Right renal cortex interstitium (tissue), 3 donors: ENCODE results near the gene ST6GALNAC6. TPM values are rescaled to one million over a fixed set of nuclear protein-coding genes. Genes with fewer than 3 reads are reported as not detected.

ENCODE experiments used
- DNase-seq, 3 donors: peaks; one replicate each; pipeline ENCODE4 v3.0.0-alpha.2; 2013; ENCODE audit warnings: low read depth in 3 of 3, low spot score in 2 of 3
- polyA plus RNA-seq, 3 donors: library from polyadenylated mRNA; unstranded; fragments of 120-200 nt; gene quantifications; one replicate each; pipeline ENCODE4 v1.2.1, GENCODE V29; 2013; ENCODE audit not compliant: insufficient read length in 3 of 3

The ST6GALNAC6 gene
- polyA plus RNA-seq, 3 donors = 39.7 to 47.3 (median 43.1) TPM

GRCh38 chr9:127917603-127918002 lies 18.2 kb upstream of the ST6GALNAC6 start:
- no peak for DNase-seq

- no peak for DNase-seq
These were observed 17.5 kb upstream of the ST6GALNAC6 start, which contains the start of gene ST6GALNAC4 for GRCh38 chr9:127916720-127917581. TSS of gene ST6GALNAC4 (minus strand) at chr9:127917041. CDS start at chr9:127916419, 622 bp downstream.

DNA sequence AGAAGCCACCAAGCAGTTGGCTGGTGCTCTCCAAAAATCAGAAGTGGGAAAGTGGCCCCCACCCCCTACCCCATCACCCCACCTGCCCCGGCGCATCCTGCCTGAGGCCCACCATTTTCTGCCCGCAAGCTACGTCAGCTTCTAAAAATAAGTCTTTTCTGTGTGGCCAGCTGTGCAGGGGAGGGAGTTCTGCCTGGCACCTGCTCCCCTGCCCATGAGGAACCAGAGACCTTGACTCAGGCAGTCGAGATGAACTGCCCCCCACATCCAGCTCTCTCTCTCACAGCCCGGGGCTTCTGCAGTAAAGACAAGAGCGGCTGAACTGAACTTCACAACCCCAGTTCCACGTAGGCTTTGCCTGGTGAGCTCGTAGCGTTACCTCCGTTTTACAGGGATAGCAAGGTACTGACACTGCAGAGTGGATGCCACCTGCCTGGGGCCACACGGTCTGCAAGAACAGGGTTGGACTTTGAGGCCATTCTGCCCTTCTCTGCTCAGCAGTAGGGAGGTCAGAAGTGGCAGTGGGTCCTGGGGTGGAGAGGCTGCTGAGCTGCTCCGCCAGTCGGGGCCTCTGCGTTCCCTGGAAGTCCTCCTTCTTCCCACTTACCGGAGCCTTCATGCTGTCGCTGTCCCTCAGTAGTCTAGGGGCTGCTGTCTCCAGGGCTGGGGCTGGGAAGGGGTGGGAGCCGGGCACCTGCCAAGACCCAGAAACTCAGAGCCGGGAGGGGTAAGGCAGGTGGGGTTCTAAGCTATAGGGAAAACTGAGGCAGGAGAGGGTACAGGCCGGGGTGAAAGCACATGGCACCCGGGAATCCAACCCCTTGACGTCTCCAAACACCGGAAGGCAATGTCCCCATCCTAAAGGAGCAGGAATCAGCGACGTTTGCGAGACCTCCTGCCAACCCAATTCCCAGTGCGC lies 16.7 kb upstream of the ST6GALNAC6 start:
- DNase-seq = no peak

- DNase-seq = no peak
These were observed 15.9 kb upstream of the ST6GALNAC6 start for GRCh38 chr9:127915325-127915752.

DNA sequence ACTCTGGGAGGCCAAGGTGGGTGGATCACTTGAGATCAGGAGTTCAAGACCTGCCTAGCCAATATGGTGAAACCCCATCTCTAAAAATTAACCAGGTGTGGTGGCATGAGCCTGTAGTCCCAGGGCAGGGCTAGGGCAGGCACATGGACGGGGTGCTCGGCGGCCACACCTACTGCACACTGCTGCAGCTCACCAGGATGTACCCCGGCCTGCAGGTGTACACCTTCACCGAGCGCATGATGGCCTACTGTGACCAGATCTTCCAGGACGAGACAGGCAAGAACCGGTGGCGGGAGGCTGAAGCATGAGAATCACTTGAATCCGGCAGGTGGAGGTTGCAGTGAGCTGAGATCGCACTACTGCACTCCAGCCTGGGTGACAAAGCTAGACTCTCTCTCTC lies 14.3 kb upstream of the ST6GALNAC6 start:
- DNase-seq = no peak

DNA sequence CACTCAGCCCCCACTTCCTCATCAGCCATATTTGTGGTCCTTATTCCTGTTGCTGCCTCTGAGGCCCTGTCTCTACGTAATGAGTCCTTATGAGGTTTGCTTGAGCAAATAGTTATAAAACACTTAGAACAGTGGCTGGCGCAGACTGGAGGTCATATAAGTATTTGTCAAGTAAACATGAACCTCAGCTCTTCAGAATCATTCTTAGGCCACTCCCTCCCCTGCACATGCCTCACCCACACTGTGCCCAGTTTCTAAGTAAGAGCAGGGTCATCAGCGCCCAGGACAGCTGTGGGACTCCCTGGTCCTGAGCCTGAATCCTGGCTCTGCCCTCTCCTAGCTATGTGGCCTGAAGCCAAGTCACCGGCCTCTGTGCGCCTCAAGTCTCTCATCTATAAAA lies 13.5 kb upstream of the ST6GALNAC6 start:
- no peak for DNase-seq

DNA sequence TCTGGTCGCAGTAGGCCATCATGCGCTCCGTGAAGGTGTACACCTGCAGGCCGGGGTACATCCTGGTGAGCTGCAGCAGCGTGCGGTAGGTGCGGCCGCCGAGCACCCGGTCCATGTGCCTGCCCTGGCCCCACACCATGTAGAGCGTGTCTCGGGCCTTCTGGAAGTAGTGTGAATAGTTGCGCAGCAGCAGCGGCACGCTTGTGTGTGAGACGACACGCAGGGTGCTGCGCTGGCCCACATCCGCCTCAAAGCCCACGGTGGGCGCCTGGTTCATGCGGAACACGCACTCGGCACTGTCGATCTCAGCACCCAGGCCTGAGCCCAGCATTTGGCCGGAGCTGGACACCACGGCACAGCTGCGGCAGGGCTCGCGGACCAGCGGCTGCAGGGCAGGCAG lies 12.9 kb upstream of the ST6GALNAC6 start:
- DNase-seq = no peak

GRCh38 chr9:127910613-127911205 lies 11.3 kb upstream of the ST6GALNAC6 start:
- no peak for DNase-seq

- no peak for DNase-seq
These were observed 10.5 kb upstream of the ST6GALNAC6 start for GRCh38 chr9:127909839-127910273.

DNA sequence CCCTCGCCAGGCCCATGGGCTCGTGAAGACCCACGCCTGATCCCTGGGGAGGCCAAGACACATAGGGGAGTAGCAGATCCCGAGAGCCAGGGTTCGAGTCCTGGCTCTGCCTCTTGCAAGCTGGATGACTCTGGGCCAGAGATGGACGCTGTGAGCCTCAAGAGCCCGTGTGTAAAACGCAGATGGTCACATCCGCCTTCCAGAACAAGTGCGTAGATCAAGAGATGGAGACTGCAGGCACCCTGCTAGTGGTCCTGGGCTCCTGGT lies 9.2 kb upstream of the ST6GALNAC6 start:
- no peak for DNase-seq

DNA sequence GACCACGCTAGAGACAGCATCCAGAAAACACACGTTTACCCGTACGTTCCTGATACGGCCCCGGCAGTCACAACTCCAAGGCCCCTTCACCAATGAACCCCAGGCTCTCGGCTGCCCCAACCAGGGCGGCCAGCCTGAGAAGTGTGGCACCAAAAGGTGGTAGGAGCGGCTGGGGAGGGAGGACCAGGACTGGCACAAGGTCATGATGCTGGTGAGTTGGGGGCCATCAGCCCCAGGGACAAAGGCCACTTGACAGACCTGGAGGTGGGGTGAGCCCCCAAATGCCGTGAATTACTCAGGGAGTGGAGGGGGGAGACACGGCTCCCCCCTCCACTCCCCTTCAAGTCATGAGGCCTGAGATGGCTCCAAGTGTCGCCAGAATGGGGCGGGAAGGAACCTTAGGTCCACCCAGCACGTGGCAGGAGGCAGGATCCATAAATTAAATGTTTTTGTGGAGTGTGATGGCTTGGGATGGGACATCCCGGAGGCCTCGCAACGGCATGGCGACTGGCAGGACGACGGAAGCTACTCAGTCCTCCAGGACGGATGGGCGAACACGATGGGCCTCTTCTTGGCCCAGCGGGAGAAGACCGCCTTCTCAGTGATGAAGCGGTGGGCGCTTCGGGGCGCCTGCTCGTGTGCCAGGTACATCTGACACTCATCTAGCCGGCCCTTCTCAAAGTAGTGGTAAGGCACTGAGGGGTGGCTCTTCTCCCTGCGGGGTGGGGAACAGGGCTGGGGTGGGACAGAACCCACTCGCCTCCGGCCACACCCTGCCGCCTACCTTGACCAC lies 8.7 kb upstream of the ST6GALNAC6 start:
- DNase-seq = no peak

DNA sequence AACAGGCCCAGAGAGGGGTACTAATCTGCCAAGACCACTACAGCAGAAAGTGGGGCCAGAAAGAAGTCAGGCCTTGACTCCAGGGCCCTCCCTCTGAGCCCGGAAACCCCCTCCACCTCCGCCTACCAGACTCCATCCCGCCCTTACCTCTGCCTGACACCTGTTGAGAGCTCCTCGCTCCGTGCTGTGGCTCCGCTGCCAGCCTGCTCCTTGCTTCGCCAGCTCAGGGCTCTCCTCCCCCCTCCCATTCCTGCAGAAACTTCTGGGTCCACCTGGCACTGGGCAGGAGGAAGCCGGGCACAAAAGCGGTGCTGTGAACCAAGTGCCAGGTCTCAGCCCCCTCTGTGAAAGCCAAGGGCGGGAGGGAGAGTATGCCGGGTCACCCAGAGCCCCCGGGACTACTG lies 6.4 kb upstream of the ST6GALNAC6 start:
- no peak for DNase-seq

DNA sequence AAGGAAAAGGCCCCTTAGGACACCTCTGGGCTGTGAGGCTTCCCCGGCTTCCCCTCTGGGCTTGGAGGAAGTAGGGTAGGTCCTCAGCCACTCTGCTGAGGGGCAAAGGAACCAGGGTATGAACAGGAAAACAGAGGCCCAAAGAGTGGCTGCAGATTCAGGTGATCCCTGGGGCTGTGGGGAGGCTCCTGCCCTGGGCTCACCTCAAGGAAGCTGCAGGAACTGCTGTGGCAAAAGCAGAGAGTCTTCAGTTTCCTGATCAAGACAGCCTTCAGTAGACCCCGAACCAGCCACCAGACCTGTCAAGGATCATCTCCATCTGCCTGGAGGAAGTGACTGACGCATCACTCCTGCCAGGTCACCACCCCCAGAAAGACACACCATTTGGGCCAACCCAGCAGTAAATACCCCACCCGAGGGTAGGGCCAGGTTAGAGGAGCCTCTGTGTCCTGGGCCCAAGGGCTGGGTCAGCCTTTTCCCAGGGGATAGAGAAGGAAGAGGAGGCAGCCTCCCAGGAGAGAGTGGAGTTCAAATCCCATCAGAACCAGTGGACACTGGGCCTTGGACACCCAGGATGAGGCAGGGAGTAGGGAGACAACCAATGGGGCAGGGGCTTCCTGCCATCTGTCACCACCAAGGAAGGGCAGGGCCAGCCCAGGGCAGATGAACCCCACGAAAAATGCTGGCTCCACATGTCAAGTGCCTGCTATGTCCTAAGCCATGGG lies 5.8 kb upstream of the ST6GALNAC6 start:
- DNase-seq = no peak

DNA sequence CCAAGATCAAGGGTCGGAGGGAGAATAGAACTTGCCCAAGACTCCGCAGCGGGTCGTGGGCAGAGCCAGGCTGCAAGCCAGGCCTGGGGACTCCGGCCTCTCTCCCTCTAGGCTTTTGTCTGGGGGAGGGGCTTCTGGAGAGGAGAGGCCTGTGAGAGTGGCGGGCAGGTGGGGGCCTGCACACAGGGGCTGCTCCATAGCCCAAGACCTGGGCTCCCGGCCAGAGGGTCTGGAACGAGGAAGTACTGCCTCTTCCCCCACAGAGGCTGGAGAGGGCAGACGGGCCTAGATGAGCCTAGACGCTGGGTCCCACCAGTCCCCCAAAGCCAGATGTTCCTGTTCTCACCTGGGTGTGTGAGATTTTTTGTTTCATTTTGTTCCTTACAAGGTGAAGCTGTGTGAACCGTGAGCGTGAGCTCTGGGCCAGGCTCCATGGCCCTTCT lies 5.2 kb upstream of the ST6GALNAC6 start:
- no peak for DNase-seq

DNA sequence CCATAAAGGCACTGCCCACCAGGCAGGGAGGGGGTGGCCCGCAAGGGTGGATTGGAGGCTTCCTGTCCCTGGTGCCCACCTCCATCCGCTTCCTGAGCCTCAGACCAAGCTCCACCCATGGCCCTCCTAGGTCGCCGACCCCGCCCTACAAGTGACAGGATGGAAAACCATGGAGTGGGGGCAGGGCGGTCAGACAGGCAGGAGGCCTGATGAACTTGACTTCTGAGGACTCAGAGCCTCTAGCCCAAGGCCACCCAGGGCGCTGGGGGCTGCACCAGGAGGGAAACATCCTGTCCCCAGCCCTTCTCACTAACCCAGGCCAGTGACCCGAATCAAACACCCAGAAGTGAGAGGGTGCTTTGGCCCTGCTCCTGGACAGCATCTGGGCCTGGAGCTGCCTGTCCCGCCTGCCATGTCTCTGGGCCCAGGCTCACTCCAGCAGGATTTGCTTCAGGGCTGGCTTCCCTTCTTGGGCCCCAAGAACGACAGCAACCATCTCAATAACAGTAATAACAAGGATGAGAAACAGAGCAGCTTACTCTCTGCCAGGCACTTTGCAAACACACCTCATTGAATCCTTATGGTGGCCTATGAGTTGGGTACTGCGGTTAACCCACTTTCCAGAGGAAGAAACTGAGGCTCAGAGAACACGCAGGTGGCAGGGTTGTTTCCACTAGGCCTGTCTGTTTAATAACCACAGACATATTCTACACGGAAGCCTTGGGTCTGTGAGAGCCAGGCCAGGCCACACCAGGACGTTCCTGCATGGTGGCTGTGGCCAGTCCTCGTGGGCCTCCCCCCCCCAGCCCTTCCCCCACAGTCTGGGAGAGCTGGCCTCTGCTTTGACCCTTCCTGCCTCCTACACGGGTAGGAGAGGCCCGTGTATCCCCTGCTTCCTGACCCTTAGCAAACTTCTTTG lies 4.4 kb upstream of the ST6GALNAC6 start:
- no peak for DNase-seq

DNA sequence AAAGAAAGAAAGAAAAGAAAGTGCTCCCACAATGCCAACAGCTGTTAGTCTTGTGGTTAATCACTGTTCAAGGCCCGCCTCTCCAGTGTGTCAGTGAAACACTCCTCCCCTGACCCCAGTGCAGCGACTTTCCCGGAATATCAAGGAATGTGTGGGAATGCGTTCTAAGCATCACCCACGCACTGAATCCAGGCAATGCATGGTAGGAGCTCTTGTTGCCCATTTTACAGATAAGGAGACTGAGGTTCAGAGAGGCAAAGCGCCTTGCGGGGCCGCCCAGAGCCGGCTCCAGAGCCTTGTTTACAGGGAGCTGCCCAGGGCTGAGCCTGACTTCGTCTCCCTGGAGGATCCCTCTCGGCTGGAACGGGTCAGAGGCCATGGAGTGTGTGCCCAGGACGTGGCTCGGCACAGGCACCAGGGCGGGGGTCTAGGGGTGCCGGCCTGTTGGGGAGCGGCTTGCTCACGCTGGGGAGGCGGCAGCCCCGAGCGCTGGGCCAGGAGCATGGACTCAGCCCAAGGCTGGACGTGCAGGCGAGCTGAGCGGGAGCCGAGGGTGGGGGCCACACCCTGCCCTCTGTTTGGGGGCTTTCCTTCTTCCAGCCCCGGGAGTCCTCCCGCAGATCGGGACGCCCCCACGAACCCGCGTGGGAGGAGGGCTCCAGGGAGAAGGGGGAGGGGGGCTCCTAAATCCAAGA lies 823 bp downstream of the ST6GALNAC6 start:
- DNase-seq = no peak

- no peak for DNase-seq
These were observed 2.2 kb downstream of the ST6GALNAC6 start for GRCh38 chr9:127897193-127897692.
